SU-DHL-6 (cell line): ENCODE measurements around the gene NMT2.

Source experiments
- CTCF ChIP-seq: fragments of 200-600 bp; sonication (generic); IDR thresholded peaks from one replicate; pipeline ENCODE4 v1.5.1; 2017; ENCODE audit warnings: antibody characterized with exemption, mild to moderate bottlenecking, low read length, moderate library complexity; ENCODE audit not compliant: insufficient read depth, poor library complexity, severe bottlenecking
- EZH2phosphoT487 ChIP-seq: fragments of 200-600 bp; sonication (generic), shearing (Covaris generic); conservative IDR thresholded peaks from 2 replicates; pipeline ENCODE4 v1.6.1; 2018; ENCODE audit warnings: mild to moderate bottlenecking, antibody characterized with exemption, low read length, moderate library complexity, mixed read lengths

GRCh38 chr10:15168786-15169554 lies 477 bp upstream of the NMT2 start:
- no peak for TF ChIP-seq CTCF
- TF ChIP-seq EZH2phosphoT487 = no peak
